ENCODE results near the gene MAN1A1. TPM values are rescaled to one million over a fixed set of nuclear protein-coding genes. Genes with fewer than 3 reads are reported as not detected.

Gene MAN1A1
- total and polyA plus RNA-seq, 4 donors: 68.2 to 209 (median 148) TPM

DNA sequence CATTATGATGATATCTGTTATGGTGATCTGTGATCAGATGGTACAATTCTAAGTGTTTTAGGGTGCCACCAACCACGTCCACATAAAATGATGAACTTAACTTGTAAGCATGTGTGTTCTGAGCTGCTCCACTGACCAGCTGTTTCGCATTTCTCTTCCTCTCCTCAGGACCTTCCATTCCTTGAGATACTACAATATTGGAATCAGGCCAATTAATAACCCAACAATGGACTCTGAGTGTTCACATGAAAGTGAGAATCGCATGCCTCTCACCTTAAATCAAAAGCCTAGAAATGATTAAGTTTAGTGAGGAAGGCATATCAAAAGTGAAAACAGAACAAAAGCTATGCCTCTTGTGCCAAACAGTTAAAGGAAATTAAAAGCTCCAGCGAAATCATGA lies 114.6 kb downstream of the MAN1A1 start (continued):
- TF ChIP-seq, protein P1, sequence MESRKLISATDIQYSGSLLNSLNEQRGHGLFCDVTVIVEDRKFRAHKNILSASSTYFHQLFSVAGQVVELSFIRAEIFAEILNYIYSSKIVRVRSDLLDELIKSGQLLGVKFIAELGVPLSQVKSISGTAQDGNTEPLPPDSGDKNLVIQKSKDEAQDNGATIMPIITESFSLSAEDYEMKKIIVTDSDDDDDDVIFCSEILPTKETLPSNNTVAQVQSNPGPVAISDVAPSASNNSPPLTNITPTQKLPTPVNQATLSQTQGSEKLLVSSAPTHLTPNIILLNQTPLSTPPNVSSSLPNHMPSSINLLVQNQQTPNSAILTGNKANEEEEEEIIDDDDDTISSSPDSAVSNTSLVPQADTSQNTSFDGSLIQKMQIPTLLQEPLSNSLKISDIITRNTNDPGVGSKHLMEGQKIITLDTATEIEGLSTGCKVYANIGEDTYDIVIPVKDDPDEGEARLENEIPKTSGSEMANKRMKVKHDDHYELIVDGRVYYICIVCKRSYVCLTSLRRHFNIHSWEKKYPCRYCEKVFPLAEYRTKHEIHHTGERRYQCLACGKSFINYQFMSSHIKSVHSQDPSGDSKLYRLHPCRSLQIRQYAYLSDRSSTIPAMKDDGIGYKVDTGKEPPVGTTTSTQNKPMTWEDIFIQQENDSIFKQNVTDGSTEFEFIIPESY (IDR thresholded peaks at IDR 0.05): no peak
- TF ChIP-seq JUND (IDR thresholded peaks at IDR 0.05): no peak
- no peak for TF ChIP-seq RXRA (IDR thresholded peaks at IDR 0.05)
- TF ChIP-seq FOXA2 (IDR thresholded peaks at IDR 0.05): no peak

DNA sequence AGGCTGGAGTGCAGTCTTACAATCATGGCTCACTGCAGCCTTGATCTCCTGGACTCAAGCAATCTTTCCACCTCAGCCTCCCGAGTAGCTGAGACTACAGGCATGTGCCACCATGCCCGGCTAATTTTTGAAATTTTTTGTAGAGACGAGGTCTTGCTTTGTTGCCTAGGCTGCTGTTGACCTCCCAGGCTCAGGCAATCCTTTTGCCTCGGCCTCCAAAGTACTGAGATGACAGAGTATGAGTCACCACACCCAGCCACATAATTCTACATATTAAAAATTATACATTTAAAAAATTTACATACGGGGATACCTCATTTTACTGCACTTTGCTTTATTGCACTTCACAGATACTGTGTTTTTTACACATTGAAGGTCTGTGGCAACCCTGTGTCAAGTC lies 115.1 kb downstream of the MAN1A1 start:
- peaks cover 3 to 27% (median 13%) of the 10 kb centered on the region in 4 donors for H3K36me3 ChIP-seq (ENCODE audit: control insufficient read depth in 4 of 4, insufficient read depth in 3 of 4, low read depth in 1 of 4, low read length in 3 of 4)
- H3K4me1 ChIP-seq (ENCODE audit: control insufficient read depth in 4 of 4, insufficient read depth in 4 of 4, low read length in 3 of 4): peaks cover 0 to 3% (median under 1%) of the 10 kb centered on the region in 4 donors
- DNase-seq (ENCODE audit: low spot score): no peak
- WGBS: 94% methylated on average over 5 of the region's 5 CpGs
- H3K27me3 ChIP-seq (ENCODE audit: control insufficient read depth in 4 of 4, insufficient read depth in 4 of 4, low read length in 3 of 4): no peaks in the 10 kb centered on the region
- H3K27ac ChIP-seq (ENCODE audit: low read depth in 1 of 2, low read length in 2 of 2): no peak overlapping the region
- peaks cover 0 to 2% (median 0%) of the 10 kb centered on the region in 4 donors for H3K9me3 ChIP-seq (ENCODE audit: control insufficient read depth in 4 of 4, low read length in 3 of 4)
- H3K4me3 ChIP-seq (ENCODE audit: low read depth in 1 of 3, low read length in 3 of 3): no peak overlapping the region
- TF ChIP-seq EGR1 (IDR thresholded peaks at IDR 0.05; ENCODE audit: low read depth in 2 of 2): no peak
- no peak for TF ChIP-seq FOXA2 (IDR thresholded peaks at IDR 0.05)
- TF ChIP-seq, protein P1 (IDR thresholded peaks at IDR 0.05): no peak
- TF ChIP-seq HNF4G (IDR thresholded peaks at IDR 0.05): no peak
- no peak for TF ChIP-seq HNF4A (conservative IDR thresholded peaks at IDR 0.05)
- no peak for TF ChIP-seq GABPA (IDR thresholded peaks at IDR 0.05 in 1 of 2, conservative IDR thresholded peaks at IDR 0.05 in 1 of 2)
- TF ChIP-seq JUND (IDR thresholded peaks at IDR 0.05): no peak
- TF ChIP-seq, protein P2, sequence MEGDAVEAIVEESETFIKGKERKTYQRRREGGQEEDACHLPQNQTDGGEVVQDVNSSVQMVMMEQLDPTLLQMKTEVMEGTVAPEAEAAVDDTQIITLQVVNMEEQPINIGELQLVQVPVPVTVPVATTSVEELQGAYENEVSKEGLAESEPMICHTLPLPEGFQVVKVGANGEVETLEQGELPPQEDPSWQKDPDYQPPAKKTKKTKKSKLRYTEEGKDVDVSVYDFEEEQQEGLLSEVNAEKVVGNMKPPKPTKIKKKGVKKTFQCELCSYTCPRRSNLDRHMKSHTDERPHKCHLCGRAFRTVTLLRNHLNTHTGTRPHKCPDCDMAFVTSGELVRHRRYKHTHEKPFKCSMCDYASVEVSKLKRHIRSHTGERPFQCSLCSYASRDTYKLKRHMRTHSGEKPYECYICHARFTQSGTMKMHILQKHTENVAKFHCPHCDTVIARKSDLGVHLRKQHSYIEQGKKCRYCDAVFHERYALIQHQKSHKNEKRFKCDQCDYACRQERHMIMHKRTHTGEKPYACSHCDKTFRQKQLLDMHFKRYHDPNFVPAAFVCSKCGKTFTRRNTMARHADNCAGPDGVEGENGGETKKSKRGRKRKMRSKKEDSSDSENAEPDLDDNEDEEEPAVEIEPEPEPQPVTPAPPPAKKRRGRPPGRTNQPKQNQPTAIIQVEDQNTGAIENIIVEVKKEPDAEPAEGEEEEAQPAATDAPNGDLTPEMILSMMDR (IDR thresholded peaks at IDR 0.05; ENCODE audit: low read depth, low read length, missing input control): no peak
- TF ChIP-seq, protein P3, sequence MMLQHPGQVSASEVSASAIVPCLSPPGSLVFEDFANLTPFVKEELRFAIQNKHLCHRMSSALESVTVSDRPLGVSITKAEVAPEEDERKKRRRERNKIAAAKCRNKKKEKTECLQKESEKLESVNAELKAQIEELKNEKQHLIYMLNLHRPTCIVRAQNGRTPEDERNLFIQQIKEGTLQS (IDR thresholded peaks at IDR 0.05): no peak
- TF ChIP-seq NR2F2 (IDR thresholded peaks at IDR 0.05): no peak
- no peak for TF ChIP-seq RAD21 (IDR thresholded peaks at IDR 0.05)
- TF ChIP-seq YY1 (IDR thresholded peaks at IDR 0.05): no peak
- TF ChIP-seq TAF1 (conservative IDR thresholded peaks at IDR 0.05): no peak
- no peak for TF ChIP-seq FOXA1 (IDR thresholded peaks at IDR 0.05)
- TF ChIP-seq REST (IDR thresholded peaks at IDR 0.05): no peak
- no peak for TF ChIP-seq SP1 (IDR thresholded peaks at IDR 0.05)
- TF ChIP-seq, protein P4, sequence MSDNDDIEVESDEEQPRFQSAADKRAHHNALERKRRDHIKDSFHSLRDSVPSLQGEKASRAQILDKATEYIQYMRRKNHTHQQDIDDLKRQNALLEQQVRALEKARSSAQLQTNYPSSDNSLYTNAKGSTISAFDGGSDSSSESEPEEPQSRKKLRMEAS (IDR thresholded peaks at IDR 0.05): no peak
- no peak for TF ChIP-seq RXRA (IDR thresholded peaks at IDR 0.05)
- H3K9ac ChIP-seq (ENCODE audit: low read depth in 1 of 2, low read length in 2 of 2): no peak overlapping the region

All from liver (tissue), 9 donors.